ENCODE data around the gene KIF26B.

DNA sequence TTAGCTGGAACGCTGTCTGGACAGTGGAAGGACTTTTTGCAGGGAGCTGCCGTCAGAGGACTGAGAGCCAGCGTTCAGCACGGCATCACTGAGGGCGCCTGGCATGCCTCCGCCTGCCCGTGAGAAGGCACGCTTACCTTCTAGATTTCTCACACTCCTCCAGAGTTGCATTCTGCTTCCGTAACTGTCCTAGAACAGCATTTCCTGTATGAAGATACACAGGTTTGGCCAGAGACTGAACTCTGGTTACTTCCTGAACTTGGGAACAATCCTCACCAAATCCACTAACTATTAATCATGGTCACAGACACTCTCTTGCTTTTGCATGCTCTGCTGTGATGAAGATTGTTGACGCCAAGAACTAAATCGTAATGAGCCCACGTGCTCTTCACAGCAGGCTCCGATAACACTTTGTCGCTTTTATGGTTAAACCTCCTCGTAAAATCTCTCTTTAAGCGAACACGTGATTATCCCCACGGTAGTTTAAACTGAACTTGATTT is 93.5 kb downstream of the KIF26B start:
- TF ChIP-seq ZNF274 (IDR thresholded peaks at IDR 0.05; ENCODE audit: low read depth, low read length) (no peak), SUZ12 (IDR thresholded peaks at IDR 0.05; ENCODE audit: extremely low read depth, insufficient read depth, insufficient read length) (no peak), YY1 (IDR thresholded peaks at IDR 0.05; ENCODE audit: insufficient read depth, insufficient read length) (no peak)

All from NT2/D1 (cell line).